K562 (cell line): ENCODE data around the gene KAZN. TPM values are rescaled to one million over a fixed set of nuclear protein-coding genes. Genes with fewer than 3 reads are reported as not detected.
A peak's percentile ranks its signal among the peaks of the same experiment; 100 is the strongest.

Experiments
- ATAC-seq: fragments of 200-7000 bp; cut with Tn5 transposase; 3 replicates; pipeline ENCODE4 v1.9.1; 2020; ENCODE audit warnings: moderate library complexity
- BruUV-seq: library from RNA; stranded (reverse); fragments of 400-500 nt; replicated peaks from 2 replicates; lab custom pipeline; 2021; lab: Mats Ljungman, UMichigan
- CTCF ChIA-PET: fragments of 300-600 bp; formaldehyde crosslinking; extraction: SDS; loops from one replicate; lab custom pipeline; 2021; ENCODE audit warnings: low intra/inter-chr PET ratio; lab: Yijun Ruan, JAX
- POLR2A ChIA-PET: fragments of 300-600, 350-650 bp; sonication (Branson Sonifier 250); formaldehyde crosslinking; extraction: SDS; loops from one replicate; lab custom pipeline; 2021; ENCODE audit warnings: antibody characterized with exemption, inconsistent platforms; lab: Yijun Ruan, JAX
- DNase-seq, 4 experiments: peaks; one replicate each; pipeline versions ENCODE4 v3.0.0 to v3.0.0-alpha.2; 2011 to 2018; ENCODE audit warnings: low spot score in 3 of 4, mixed read lengths in 3 of 4; ENCODE audit errors: extremely low read depth in 1 of 4
- FAIRE-seq: peaks from 2 replicates; lab custom pipeline; 2011; peaks lifted over from hg19 to GRCh38; lab: Jason Lieb, UNC
- H2AFZ ChIP-seq: 2 replicates; pipeline ENCODE4 v1.6.0; 2011; ENCODE audit warnings: low read depth, low read length, control low read depth, inconsistent platforms
- H3K27ac ChIP-seq: fragments of 200-600 bp; 3 replicates; pipeline ENCODE4 v1.8.0; 2011; ENCODE audit warnings: low read depth, mild to moderate bottlenecking, control low read depth, inconsistent platforms, low read length, moderate library complexity, mixed read lengths; ENCODE audit errors: extremely low read depth
- H3K27me3 ChIP-seq, 2 experiments: fragments of 300-600 bp in 1 of 2; 2 replicates in 1 of 2; 3 replicates in 1 of 2; pipeline versions ENCODE4 v1.6.0 to v1.8.0; 2011; ENCODE audit warnings: inconsistent platforms in 2 of 2, low read length in 2 of 2, mild to moderate bottlenecking in 1 of 2, mixed read lengths in 1 of 2, moderate library complexity in 1 of 2; ENCODE audit not compliant: control insufficient read depth in 2 of 2, insufficient read depth in 2 of 2
- H3K36me3 ChIP-seq: fragments of 300-600 bp; 3 replicates; pipeline ENCODE4 v1.8.0; 2011; ENCODE audit warnings: mild to moderate bottlenecking, low read length, inconsistent platforms; ENCODE audit not compliant: control insufficient read depth, insufficient read depth
- H3K4me1 ChIP-seq, 2 experiments: fragments of 200-600 bp in 1 of 2; replicated peaks in 1 of 2; 2 replicates in 1 of 2; 3 replicates in 1 of 2; pipeline versions ENCODE4 v1.5.1 to v1.8.0; 2011; ENCODE audit warnings: inconsistent platforms in 2 of 2, low read length in 2 of 2, mild to moderate bottlenecking in 1 of 2, mixed read lengths in 1 of 2, moderate library complexity in 1 of 2; ENCODE audit not compliant: control insufficient read depth in 2 of 2, insufficient read depth in 2 of 2
- H3K4me2 ChIP-seq: 2 replicates; pipeline ENCODE4 v1.6.1; 2011; ENCODE audit warnings: low read length, control low read depth, inconsistent platforms, mixed read lengths; ENCODE audit not compliant: insufficient read depth
- H3K4me3 ChIP-seq: fragments of 200-600 bp; sonication (generic), shearing (Covaris generic); 2 replicates; pipeline ENCODE4 v1.5.1; 2016; ENCODE audit warnings: control low read depth, inconsistent platforms
- H3K79me2 ChIP-seq: fragments of 200-600 bp; 3 replicates; pipeline ENCODE4 v1.8.0; 2011; ENCODE audit warnings: low read length, inconsistent platforms; ENCODE audit not compliant: control insufficient read depth, insufficient read depth
- H3K9ac ChIP-seq, 2 experiments: 2 replicates each; pipeline versions ENCODE4 v1.6.0 to v1.6.1; 2011; ENCODE audit warnings: low read depth in 2 of 2, low read length in 2 of 2, control low read depth in 1 of 2, inconsistent platforms in 1 of 2, mild to moderate bottlenecking in 1 of 2, mixed read lengths in 1 of 2; ENCODE audit not compliant: insufficient read depth in 1 of 2
- H3K9me1 ChIP-seq: one replicate; pipeline ENCODE4 v1.6.0; 2011; ENCODE audit warnings: inconsistent platforms, mild to moderate bottlenecking, low read length, moderate library complexity; ENCODE audit not compliant: control insufficient read depth, insufficient read depth
- H3K9me3 ChIP-seq: replicated peaks from 2 replicates; pipeline ENCODE4 v1.5.1; 2011; ENCODE audit warnings: low read depth, low read length, inconsistent platforms; ENCODE audit not compliant: control insufficient read depth, insufficient read depth
- H4K20me1 ChIP-seq: replicated peaks from 2 replicates; pipeline ENCODE4 v1.6.1; 2011; ENCODE audit warnings: low read length, inconsistent platforms, mixed read lengths; ENCODE audit not compliant: control insufficient read depth, insufficient read depth
- BRF1 ChIP-seq: IDR thresholded peaks from 3 replicates; pipeline ENCODE4 v1.6.1; 2011; ENCODE audit warnings: borderline replicate concordance, mild to moderate bottlenecking; ENCODE audit not compliant: insufficient read length; ENCODE audit errors: extremely low read depth
- CAMTA2 ChIP-seq: fragments of 250-450 bp; sonication (Bioruptor Pico); conservative IDR thresholded peaks from 2 replicates; pipeline ENCODE4 v1.5.1; 2022
- MAFK ChIP-seq: IDR thresholded peaks from 2 replicates; pipeline ENCODE4 v1.6.1; 2011; ENCODE audit warnings: low read length, improper control_type of control experiment
- PTTG1 ChIP-seq: fragments of 450-650 bp; IDR thresholded peaks from 2 replicates; pipeline ENCODE4 v1.6.1; 2016; ENCODE audit warnings: low read depth, mild to moderate bottlenecking, missing genetic modification characterization, missing compliant biosample characterization
- SIN3A ChIP-seq, 2 experiments: fragments of 150-350 bp in 1 of 2; IDR thresholded peaks; 2 replicates each; pipeline ENCODE4 v1.6.1; 2011 to 2016; ENCODE audit warnings: borderline replicate concordance in 2 of 2, low read depth in 2 of 2, low read length in 2 of 2, mild to moderate bottlenecking in 2 of 2, moderate library complexity in 2 of 2; ENCODE audit not compliant: control insufficient read depth in 1 of 2
- SIN3B ChIP-seq: fragments of 450-650 bp; IDR thresholded peaks from 2 replicates; pipeline ENCODE4 v1.6.1; 2017; ENCODE audit warnings: low read depth, mild to moderate bottlenecking, moderate library complexity
- SNAPC5 ChIP-seq: fragments of 250-450 bp; sonication (Bioruptor Pico); IDR thresholded peaks from 2 replicates; pipeline ENCODE4 v1.8.0; 2021; ENCODE audit warnings: moderate library complexity, mild to moderate bottlenecking, inconsistent platforms
- ZBTB1 ChIP-seq: sonication (generic); formaldehyde crosslinking; IDR thresholded peaks from 2 replicates; pipeline ENCODE4 v1.8.1; 2023; ENCODE audit warnings: missing genetic modification reagents, low read depth, mild to moderate bottlenecking, borderline replicate concordance
- WGBS: fragments of 100-300 bp; shearing (Covaris generic); methylation state at CpG from one replicate; pipeline ENCODE4 v1.1.6; 2016; ENCODE audit warnings: low coverage, mixed read lengths; ENCODE audit not compliant: insufficient coverage; ENCODE audit errors: missing lambda C conversion rate; 5-methylcytosine and 5-hydroxymethylcytosine counted together
- in situ Hi-C: fragments of 300-500 bp; cut with MboI; formaldehyde crosslinking; loops from 4 replicates; pipeline ENCODE4 v1.15.0; 2018; ENCODE audit warnings: inconsistent platforms, mixed read lengths
- intact Hi-C: fragments of 100-400 bp; cut with micrococcal nuclease; formaldehyde crosslinking; loops from 2 replicates; pipeline ENCODE4 v1.14.2; 2022
- polyA plus RNA-seq, 8 experiments: library from polyadenylated mRNA; depleted of rRNA in 4 of 8; stranded (reverse) in 5 of 8; unstranded in 3 of 8; fragments of >200 nt; fragmentation: Nextera tagmentation in 2 of 8; fragmentation: Illumina TruSeq in 1 of 8; extraction: Ambion mirVana in 2 of 8; extraction: Trizol in 1 of 8; gene quantifications; 2 replicates each; pipeline versions ENCODE4 v1.2.1 to v1.2.3, GENCODE V29; 2011 to 2014; ENCODE audit warnings: inconsistent platforms in 1 of 8, missing spikeins in 1 of 8
- total RNA-seq, 7 experiments: library from RNA; depleted of rRNA in 6 of 7; stranded (reverse); fragments of >200 nt in 6 of 7; fragmentation: Illumina TruSeq in 2 of 7; extraction: Trizol in 2 of 7; gene quantifications; 2 replicates each; pipeline versions ENCODE4 v1.2.1 to v1.2.3, GENCODE V29; 2011 to 2021; ENCODE audit warnings: low replicate concordance in 1 of 7
- TF ChIP-seq, protein P1 (sequence below), 2 experiments: fragments of 450-650 bp; IDR thresholded peaks; 2 replicates each; pipeline ENCODE4 v1.6.1; 2016; ENCODE audit warnings: mild to moderate bottlenecking in 2 of 2, borderline replicate concordance in 1 of 2, low read depth in 1 of 2, moderate library complexity in 1 of 2

KAZN gene
- total and polyA plus RNA-seq, 9 of the 15 experiments (the other 6 are each of a cell fraction or from before 2014, with no cell fraction given): 2.1 to 21.6 (median 5.4) TPM

DNA sequence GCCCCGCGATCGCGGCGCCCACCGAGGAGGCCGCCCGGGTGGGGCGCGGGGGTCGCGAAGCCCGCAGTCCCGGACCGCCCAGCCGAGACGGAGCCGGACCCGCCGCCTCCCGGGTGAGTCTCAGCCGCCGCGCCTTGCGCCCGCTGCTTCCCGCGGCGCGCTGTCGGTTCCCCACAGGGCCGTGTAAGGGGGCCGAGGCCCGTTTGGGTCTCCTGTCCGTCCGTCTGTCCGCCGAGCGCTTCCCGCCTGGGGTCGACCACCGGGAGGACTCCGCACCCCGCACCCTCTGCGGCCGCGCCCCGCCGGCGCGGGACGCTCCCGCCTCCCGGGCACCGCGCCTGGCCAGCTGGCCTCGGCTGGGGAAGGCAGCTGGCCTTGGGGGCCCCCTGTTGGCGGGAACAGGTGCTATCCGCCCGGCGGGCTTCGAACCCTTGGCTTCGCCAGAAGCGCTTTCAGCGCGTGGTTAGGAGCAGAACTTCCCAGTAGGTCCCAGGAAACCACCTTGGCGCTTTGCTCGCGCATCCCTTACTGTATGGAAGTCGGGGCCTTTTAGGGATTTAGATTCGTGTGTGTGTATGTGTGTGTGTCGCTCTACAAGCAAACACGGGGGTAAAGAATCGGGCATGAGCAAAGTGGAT lies 555.5 kb downstream of the KAZN start:
- H3K4me2 ChIP-seq: peak overlapping the region; percentile 51
- no peaks in the 10 kb centered on the region for H3K9me3 ChIP-seq
- no peak overlapping the region for H3K27ac ChIP-seq
- H3K9me1 ChIP-seq: no peaks in the 10 kb centered on the region
- in situ Hi-C loops (loop anchor here (5.0 kb wide), 2 partner anchors 103 to 278 kb away; no protein-coding TSS in a partner anchor), intact Hi-C loops (loop anchor here (10.0 kb wide), 1 partner anchor 281 kb away; the partner anchor contains the start of gene CTRC)
- H3K9ac ChIP-seq: peak overlapping the region in 1 of 2 experiments; percentile 75; a peak in 3 of 4 replicates
- H3K79me2 ChIP-seq: no peaks in the 10 kb centered on the region
- DNase-seq (peak; percentile 70 to 82 (median 80)), FAIRE-seq (no peak), ATAC-seq (peak; percentile 80)
- peaks cover 6 to 26% of the 10 kb centered on the region in 2 experiments for H3K4me1 ChIP-seq
- POLR2A ChIA-PET: interaction anchor here (0.6 to 0.7 kb wide), 2 partner anchors 44 to 273 kb away, joined by 3 to 6 read pairs; no protein-coding TSS in a partner anchor
- H3K27me3 ChIP-seq: peaks cover 24 to 85% of the 10 kb centered on the region in 2 experiments
- no TSS peak for BruUV-seq
- CTCF ChIA-PET: no interaction called here
- 3% methylated on average over 68 of the region's 74 CpGs for WGBS
- H3K36me3 ChIP-seq: no peaks in the 10 kb centered on the region
- 0 out of 2 replicates have a peak, but pooled peaks cover 7% of the 10 kb centered on the region for H4K20me1 ChIP-seq
- H3K4me3 ChIP-seq: peak overlapping the region; percentile 23
- H2AFZ ChIP-seq: peak overlapping the region; percentile 30; the same call in 1 of the 2 replicates
- TF ChIP-seq, protein P1, sequence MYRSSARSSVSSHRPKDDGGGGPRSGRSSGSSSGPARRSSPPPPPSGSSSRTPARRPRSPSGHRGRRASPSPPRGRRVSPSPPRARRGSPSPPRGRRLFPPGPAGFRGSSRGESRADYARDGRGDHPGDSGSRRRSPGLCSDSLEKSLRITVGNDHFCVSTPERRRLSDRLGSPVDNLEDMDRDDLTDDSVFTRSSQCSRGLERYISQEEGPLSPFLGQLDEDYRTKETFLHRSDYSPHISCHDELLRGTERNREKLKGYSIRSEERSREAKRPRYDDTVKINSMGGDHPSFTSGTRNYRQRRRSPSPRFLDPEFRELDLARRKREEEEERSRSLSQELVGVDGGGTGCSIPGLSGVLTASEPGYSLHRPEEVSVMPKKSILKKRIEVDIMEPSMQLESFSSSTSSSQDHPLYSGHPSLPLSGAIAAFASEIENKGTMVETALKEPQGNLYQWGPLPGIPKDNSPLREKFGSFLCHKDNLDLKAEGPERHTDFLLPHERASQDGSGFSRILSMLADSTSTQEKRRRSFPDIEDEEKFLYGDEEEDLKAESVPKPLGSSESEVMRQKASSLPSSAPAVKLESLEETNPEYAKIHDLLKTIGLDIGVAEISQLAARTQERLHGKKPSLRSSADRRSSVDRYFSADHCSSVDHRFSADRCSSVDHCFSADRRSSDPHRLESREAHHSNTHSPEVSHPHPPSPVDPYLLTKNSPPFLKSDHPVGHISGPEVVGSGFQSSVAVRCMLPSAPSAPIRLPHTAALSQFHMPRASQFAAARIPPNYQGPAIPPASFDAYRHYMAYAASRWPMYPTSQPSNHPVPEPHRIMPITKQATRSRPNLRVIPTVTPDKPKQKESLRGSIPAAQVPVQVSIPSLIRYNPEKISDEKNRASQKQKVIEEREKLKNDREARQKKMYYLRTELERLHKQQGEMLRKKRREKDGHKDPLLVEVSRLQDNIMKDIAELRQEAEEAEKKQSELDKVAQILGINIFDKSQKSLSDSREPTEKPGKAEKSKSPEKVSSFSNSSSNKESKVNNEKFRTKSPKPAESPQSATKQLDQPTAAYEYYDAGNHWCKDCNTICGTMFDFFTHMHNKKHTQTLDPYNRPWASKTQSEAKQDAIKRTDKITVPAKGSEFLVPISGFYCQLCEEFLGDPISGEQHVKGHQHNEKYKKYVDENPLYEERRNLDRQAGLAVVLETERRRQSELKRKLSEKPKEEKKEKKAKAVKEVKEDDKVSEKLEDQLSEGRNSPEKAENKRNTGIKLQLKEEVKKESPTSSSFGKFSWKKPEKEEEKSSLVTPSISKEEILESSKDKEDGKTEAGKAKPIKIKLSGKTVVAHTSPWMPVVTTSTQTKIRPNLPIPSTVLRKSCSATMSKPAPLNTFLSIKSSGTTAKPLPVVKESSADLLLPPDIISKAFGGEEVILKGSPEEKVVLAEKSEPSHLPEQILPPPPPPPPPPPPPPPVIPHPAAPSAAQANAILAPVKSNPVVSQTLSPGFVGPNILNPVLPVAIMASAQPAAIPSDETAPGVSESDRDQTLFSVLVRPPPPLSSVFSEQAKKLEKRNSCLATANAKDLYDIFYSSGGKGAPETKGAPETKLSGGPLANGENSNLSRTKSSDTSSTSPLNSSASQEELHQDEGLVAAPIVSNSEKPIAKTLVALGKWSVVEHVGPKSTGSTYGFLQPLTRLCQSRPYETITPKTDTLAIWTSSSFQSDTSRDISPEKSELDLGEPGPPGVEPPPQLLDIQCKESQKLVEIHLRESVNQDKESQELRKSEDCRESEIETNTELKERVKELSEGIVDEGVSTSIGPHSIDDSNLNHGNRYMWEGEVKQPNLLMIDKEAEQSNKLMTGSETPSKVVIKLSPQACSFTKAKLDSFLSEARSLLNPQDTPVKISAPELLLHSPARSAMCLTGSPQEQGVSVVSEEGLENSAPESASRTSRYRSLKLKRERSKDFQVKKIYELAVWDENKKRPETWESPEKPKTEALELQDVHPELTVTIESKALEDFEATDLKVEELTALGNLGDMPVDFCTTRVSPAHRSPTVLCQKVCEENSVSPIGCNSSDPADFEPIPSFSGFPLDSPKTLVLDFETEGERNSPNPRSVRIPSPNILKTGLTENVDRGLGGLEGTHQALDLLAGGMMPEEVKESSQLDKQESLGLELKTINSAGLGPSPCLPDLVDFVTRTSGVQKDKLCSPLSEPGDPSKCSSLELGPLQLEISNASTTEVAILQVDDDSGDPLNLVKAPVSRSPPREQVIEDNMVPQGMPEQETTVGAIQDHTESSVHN (IDR thresholded peaks at IDR 0.05; ENCODE audit: borderline replicate concordance in 1 of 2, low read depth in 1 of 2): no peak
- TF ChIP-seq ZBTB1 (CRISPR knock-in tag): 0 out of 2 replicates have a peak, but pooled peaks have one; percentile 61
- no peak for TF ChIP-seq SNAPC5
- 0 out of 2 replicates have a peak, but pooled peaks have one; percentile 30 for TF ChIP-seq SIN3B
- TF ChIP-seq MAFK: no peak
- TF ChIP-seq SIN3A (IDR thresholded peaks at IDR 0.05; ENCODE audit: borderline replicate concordance in 2 of 2, control insufficient read depth in 1 of 2, low read depth in 2 of 2, low read length in 2 of 2): peak in 1 of 2 experiments; percentile 33; a peak in 1 of 4 replicates
- TF ChIP-seq PTTG1 (tag): no peak
- no peak for TF ChIP-seq CAMTA2 (CRISPR knock-in tag)
- no peak for TF ChIP-seq BRF1
